HepG2 (cell line): Measurements from ENCODE around the gene ZNF771. TPM values are rescaled to one million over a fixed set of nuclear protein-coding genes. Genes with fewer than 3 reads are reported as not detected.

Source experiments
- AHR ChIP-seq: IDR thresholded peaks from 2 replicates; pipeline ENCODE4 v1.6.1; 2018; ENCODE audit warnings: missing genetic modification reagents, missing compliant biosample characterization
- ARID2 ChIP-seq: sonication (generic); formaldehyde crosslinking; IDR thresholded peaks from 2 replicates; pipeline ENCODE4 v1.8.1; 2022; ENCODE audit warnings: mild to moderate bottlenecking, missing genetic modification reagents, borderline replicate concordance
- CHD2 ChIP-seq: IDR thresholded peaks from 2 replicates; pipeline ENCODE4 v1.6.1; 2011; ENCODE audit warnings: low read depth, low read length, improper control_type of control experiment
- DMAP1 ChIP-seq: IDR thresholded peaks from 2 replicates; pipeline ENCODE4 v1.6.1; 2016
- ETV5 ChIP-seq: IDR thresholded peaks from 2 replicates; pipeline ENCODE4 v1.6.1; 2018; ENCODE audit warnings: missing biosample characterization, missing genetic modification reagents, inconsistent platforms, borderline replicate concordance
- EZH2 ChIP-seq: conservative IDR thresholded peaks from 2 replicates; pipeline ENCODE4 v1.6.1; 2012; ENCODE audit warnings: mild to moderate bottlenecking, low read depth, low read length, moderate library complexity
- HDAC6 ChIP-seq: fragments of 200-600 bp; sonication (generic); IDR thresholded peaks from 2 replicates; pipeline ENCODE4 v1.7.0; 2017; ENCODE audit warnings: mild to moderate bottlenecking, antibody characterized with exemption, low read length, low read depth
- ISL2 ChIP-seq: sonication (generic); formaldehyde crosslinking; IDR thresholded peaks from 2 replicates; pipeline ENCODE4 v1.5.0; 2020; ENCODE audit warnings: missing genetic modification reagents
- MTF1 ChIP-seq: sonication (generic); formaldehyde crosslinking; IDR thresholded peaks from 2 replicates; pipeline ENCODE4 v1.5.0; 2020; ENCODE audit warnings: missing genetic modification reagents
- NFE2L2 ChIP-seq: fragments of 150-350 bp; IDR thresholded peaks from 2 replicates; pipeline ENCODE4 v1.6.1; 2014; ENCODE audit warnings: low read length
- SAP130 ChIP-seq: IDR thresholded peaks from 2 replicates; pipeline ENCODE4 v1.6.1; 2016; ENCODE audit warnings: low read depth
- SMAD3 ChIP-seq: sonication (generic); formaldehyde crosslinking; IDR thresholded peaks from 2 replicates; pipeline ENCODE4 v1.4.0; 2020; ENCODE audit warnings: missing genetic modification reagents
- SRF ChIP-seq: IDR thresholded peaks from 2 replicates; pipeline ENCODE4 v1.6.1; 2011; ENCODE audit warnings: mild to moderate bottlenecking, low read depth, low read length, moderate library complexity
- TEAD3 ChIP-seq: optimal IDR thresholded peaks from 2 replicates; pipeline ENCODE3; 2016; ENCODE audit warnings: borderline replicate concordance
- THAP11 ChIP-seq: IDR thresholded peaks from 2 replicates; pipeline ENCODE4 v1.6.1; 2016; ENCODE audit warnings: missing biosample characterization, missing genetic modification reagents
- U2AF2 ChIP-seq: fragments of 200-400 bp; formaldehyde crosslinking; IDR thresholded peaks from 2 replicates; pipeline ENCODE4 v1.6.1; 2017; ENCODE audit warnings: low read depth, mild to moderate bottlenecking, low read length
- ZNF430 ChIP-seq: sonication (generic); formaldehyde crosslinking; IDR thresholded peaks from 2 replicates; pipeline ENCODE4 v1.9.0; 2021; ENCODE audit warnings: mild to moderate bottlenecking, missing genetic modification reagents
- ZNF501 ChIP-seq: sonication (generic); formaldehyde crosslinking; IDR thresholded peaks from 2 replicates; pipeline ENCODE4 v1.5.1; 2020; ENCODE audit warnings: mild to moderate bottlenecking, moderate library complexity, missing genetic modification reagents
- ZNF510 ChIP-seq: sonication (generic); formaldehyde crosslinking; IDR thresholded peaks from 2 replicates; pipeline ENCODE4 v1.4.0; 2020; ENCODE audit warnings: low read depth, mild to moderate bottlenecking, missing genetic modification reagents
- ZNF660 ChIP-seq: sonication (generic); formaldehyde crosslinking; IDR thresholded peaks from 2 replicates; pipeline ENCODE4 v1.5.1; 2020; ENCODE audit warnings: mild to moderate bottlenecking, low read depth, missing genetic modification reagents, borderline replicate concordance
- ZNF747 ChIP-seq: sonication (generic); formaldehyde crosslinking; IDR thresholded peaks from 2 replicates; pipeline ENCODE4 v1.8.1; 2023; ENCODE audit warnings: missing genetic modification reagents, mild to moderate bottlenecking, borderline replicate concordance
- ZSCAN21 ChIP-seq: sonication (generic); formaldehyde crosslinking; IDR thresholded peaks from 2 replicates; pipeline ENCODE4 v1.8.0; 2022; ENCODE audit warnings: mild to moderate bottlenecking, missing genetic modification reagents, moderate library complexity, borderline replicate concordance
- ZSCAN31 ChIP-seq: sonication (generic); formaldehyde crosslinking; IDR thresholded peaks from 2 replicates; pipeline ENCODE4 v1.5.0; 2020; ENCODE audit warnings: low read depth, mild to moderate bottlenecking, missing genetic modification reagents
- polyA plus RNA-seq, 8 experiments: library from polyadenylated mRNA; depleted of rRNA in 3 of 8; stranded (reverse) in 7 of 8; unstranded in 1 of 8; fragments of >200 nt; fragmentation: Illumina TruSeq in 4 of 8; extraction: Trizol in 4 of 8; gene quantifications; 2 replicates each; pipeline versions ENCODE4 v1.2.1 to v1.2.3, GENCODE V29; 2011 to 2016; ENCODE audit warnings: low read depth in 4 of 8, missing spikeins in 1 of 8, mixed read lengths in 1 of 8; ENCODE audit not compliant: insufficient read depth in 1 of 8
- total RNA-seq, 5 experiments: library from RNA; depleted of rRNA; stranded (reverse); fragments of >200 nt; fragmentation: Illumina TruSeq; extraction: Trizol; gene quantifications; 2 replicates each; pipeline ENCODE4 v1.2.3, GENCODE V29; 2016; ENCODE audit warnings: low read depth in 1 of 5
- TF ChIP-seq, protein P1 (sequence below): sonication (generic); formaldehyde crosslinking; IDR thresholded peaks from 2 replicates; pipeline ENCODE4 v1.5.1; 2020; ENCODE audit warnings: missing genetic modification reagents, mild to moderate bottlenecking, borderline replicate concordance
- TF ChIP-seq, protein P2 (sequence below): IDR thresholded peaks from 2 replicates; pipeline ENCODE4 v1.6.1; 2016; ENCODE audit warnings: missing compliant biosample characterization, missing genetic modification reagents, borderline replicate concordance
- TF ChIP-seq, protein P3 (sequence below): sonication (generic); formaldehyde crosslinking; IDR thresholded peaks from 2 replicates; pipeline ENCODE4 v1.4.0; 2020; ENCODE audit warnings: missing genetic modification reagents
- TF ChIP-seq, protein P4 (sequence below): sonication (generic); formaldehyde crosslinking; conservative IDR thresholded peaks from 2 replicates; pipeline ENCODE4 v1.8.1; 2023; ENCODE audit warnings: missing genetic modification reagents

The ZNF771 gene
- total and polyA plus RNA-seq, 2 of the 13 experiments (the other 11 are each of a cell fraction or from before 2014, with no cell fraction given) = 5.0 to 11.8 TPM

DNA sequence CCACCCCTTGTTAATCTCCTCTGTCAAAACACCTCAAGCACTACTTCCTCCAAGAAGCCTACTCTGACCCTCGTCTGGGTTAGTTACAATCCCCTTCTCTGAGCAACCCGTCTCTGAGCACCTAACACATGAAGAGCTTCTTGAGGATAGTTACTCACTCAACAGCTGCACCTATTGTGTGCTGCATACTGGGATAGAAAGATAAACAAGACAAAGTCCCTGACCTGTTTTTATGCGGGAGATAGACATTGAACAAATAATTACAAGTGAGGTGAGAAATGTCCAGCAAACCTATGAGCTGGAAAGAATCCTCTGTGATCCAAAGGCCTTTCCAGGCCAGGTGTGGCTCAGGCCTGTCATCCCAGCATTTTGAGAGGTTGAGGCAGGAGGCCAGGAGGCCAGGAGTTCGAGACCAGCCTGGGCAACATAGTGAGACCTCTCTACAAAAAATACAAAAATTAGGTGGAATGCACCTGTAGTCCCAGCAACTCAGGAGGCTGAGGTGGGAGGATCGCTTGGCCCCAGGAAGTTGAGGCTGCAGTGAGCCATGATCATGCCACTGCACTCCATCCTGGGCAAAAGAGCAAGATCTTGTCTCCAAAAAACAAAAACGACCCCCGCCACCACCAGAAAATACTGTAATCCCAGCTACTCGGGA lies 5.5 kb upstream of the ZNF771 start (continued):
- TF ChIP-seq, protein P1, sequence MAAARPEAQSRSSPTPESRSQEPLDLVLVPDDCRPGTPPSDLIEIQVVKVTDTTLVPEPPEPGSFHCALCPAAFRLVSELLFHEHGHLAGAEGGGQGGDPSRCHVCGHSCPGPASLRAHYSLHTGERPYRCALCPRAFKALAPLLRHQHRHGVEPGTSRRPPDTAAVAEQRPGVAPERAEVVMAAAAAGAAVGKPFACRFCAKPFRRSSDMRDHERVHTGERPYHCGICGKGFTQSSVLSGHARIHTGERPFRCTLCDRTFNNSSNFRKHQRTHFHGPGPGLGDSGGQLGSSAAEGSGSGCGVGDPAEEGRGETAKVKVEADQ (CRISPR knock-in tag) = no peak
- TF ChIP-seq SMAD3 (peak; percentile 75), ZSCAN21 (CRISPR knock-in tag) (no peak), ZNF660 (CRISPR knock-in tag) (no peak), MTF1 (CRISPR knock-in tag) (no peak), TEAD3 (CRISPR knock-in tag) (peak; percentile 89), DMAP1 (CRISPR knock-in tag) (peak; percentile 49; the same call in 1 of the 2 replicates), SAP130 (CRISPR knock-in tag) (peak; percentile 92), ZNF501 (no peak; the same call in 1 of the 2 replicates), ZNF510 (CRISPR knock-in tag) (no peak), THAP11 (CRISPR knock-in tag) (peak; percentile 57; the same call in 1 of the 2 replicates), ZNF430 (CRISPR knock-in tag) (0 out of 2 replicates have a peak, but pooled peaks have one; percentile 18), U2AF2 (no peak), ARID2 (CRISPR knock-in tag) (no peak), ISL2 (CRISPR knock-in tag) (peak; percentile 65; the same call in 1 of the 2 replicates), AHR (CRISPR knock-in tag) (no peak; the same call in 1 of the 2 replicates), ZNF747 (CRISPR knock-in tag) (no peak), ZSCAN31 (CRISPR knock-in tag) (no peak), SRF (no peak), CHD2 (no peak), HDAC6 (no peak), NFE2L2 (no peak), ETV5 (no peak), EZH2 (no peak)
- TF ChIP-seq, protein P2, sequence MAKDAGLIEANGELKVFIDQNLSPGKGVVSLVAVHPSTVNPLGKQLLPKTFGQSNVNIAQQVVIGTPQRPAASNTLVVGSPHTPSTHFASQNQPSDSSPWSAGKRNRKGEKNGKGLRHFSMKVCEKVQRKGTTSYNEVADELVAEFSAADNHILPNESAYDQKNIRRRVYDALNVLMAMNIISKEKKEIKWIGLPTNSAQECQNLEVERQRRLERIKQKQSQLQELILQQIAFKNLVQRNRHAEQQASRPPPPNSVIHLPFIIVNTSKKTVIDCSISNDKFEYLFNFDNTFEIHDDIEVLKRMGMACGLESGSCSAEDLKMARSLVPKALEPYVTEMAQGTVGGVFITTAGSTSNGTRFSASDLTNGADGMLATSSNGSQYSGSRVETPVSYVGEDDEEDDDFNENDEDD (CRISPR knock-in tag) = no peak; the same call in 1 of the 2 replicates
- TF ChIP-seq, protein P3, sequence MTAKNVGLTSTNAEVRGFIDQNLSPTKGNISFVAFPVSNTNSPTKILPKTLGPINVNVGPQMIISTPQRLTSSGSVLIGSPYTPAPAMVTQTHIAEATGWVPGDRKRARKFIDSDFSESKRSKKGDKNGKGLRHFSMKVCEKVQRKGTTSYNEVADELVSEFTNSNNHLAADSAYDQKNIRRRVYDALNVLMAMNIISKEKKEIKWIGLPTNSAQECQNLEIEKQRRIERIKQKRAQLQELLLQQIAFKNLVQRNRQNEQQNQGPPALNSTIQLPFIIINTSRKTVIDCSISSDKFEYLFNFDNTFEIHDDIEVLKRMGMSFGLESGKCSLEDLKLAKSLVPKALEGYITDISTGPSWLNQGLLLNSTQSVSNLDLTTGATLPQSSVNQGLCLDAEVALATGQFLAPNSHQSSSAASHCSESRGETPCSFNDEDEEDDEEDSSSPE = no peak
- TF ChIP-seq, protein P4, sequence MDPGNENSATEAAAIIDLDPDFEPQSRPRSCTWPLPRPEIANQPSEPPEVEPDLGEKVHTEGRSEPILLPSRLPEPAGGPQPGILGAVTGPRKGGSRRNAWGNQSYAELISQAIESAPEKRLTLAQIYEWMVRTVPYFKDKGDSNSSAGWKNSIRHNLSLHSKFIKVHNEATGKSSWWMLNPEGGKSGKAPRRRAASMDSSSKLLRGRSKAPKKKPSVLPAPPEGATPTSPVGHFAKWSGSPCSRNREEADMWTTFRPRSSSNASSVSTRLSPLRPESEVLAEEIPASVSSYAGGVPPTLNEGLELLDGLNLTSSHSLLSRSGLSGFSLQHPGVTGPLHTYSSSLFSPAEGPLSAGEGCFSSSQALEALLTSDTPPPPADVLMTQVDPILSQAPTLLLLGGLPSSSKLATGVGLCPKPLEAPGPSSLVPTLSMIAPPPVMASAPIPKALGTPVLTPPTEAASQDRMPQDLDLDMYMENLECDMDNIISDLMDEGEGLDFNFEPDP = 0 out of 2 replicates have a peak, but pooled peaks have one; percentile 92
